Testis (tissue), 2 donors: ENCODE results near the gene EEF2KMT.

Experiments
- POLR2A ChIP-seq: fragments of 450-650 bp; IDR thresholded peaks from one replicate; pipeline ENCODE4 v1.6.1; 2017; ENCODE audit warnings: antibody characterized with exemption, mild to moderate bottlenecking, moderate library complexity
- TF ChIP-seq, protein P1 (sequence below), 3 experiments: fragments of 450-650 bp in 2 of 3; fragments of 200-600 bp in 1 of 3; sonication (generic) in 1 of 3; IDR thresholded peaks; one replicate each; pipeline ENCODE4 v1.5.1; 2016 to 2019; ENCODE audit warnings: antibody characterized with exemption in 3 of 3, mild to moderate bottlenecking in 2 of 3, moderate library complexity in 1 of 3

DNA sequence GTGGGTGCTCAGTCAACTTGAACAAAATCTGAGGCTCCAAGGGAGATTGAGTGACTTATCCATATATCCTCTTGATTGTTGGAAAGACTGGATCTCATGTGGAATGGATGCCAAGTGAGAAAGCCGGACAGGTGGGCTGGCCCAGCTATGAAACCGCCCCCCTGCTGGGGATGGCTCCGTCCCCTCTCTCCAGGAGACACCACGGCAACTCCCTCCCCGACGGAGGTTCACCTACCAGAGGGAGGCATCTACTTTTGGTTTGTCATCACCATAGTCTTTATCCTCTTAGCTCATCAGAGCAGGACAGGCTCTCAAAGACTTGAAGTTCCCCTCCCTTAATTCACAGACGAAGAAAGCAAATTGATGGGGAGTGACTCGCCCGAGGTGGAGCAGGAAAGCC is 27.7 kb downstream of the EEF2KMT start:
- TF ChIP-seq, protein P1, sequence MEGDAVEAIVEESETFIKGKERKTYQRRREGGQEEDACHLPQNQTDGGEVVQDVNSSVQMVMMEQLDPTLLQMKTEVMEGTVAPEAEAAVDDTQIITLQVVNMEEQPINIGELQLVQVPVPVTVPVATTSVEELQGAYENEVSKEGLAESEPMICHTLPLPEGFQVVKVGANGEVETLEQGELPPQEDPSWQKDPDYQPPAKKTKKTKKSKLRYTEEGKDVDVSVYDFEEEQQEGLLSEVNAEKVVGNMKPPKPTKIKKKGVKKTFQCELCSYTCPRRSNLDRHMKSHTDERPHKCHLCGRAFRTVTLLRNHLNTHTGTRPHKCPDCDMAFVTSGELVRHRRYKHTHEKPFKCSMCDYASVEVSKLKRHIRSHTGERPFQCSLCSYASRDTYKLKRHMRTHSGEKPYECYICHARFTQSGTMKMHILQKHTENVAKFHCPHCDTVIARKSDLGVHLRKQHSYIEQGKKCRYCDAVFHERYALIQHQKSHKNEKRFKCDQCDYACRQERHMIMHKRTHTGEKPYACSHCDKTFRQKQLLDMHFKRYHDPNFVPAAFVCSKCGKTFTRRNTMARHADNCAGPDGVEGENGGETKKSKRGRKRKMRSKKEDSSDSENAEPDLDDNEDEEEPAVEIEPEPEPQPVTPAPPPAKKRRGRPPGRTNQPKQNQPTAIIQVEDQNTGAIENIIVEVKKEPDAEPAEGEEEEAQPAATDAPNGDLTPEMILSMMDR (IDR thresholded peaks at IDR 0.05) = no peak
- TF ChIP-seq POLR2A = no peak
